Kidney glomerular epithelial cell (primary cell): ENCODE results near the gene WNT9A.
A peak's percentile ranks its signal among the peaks of the same experiment; 100 is the strongest.
"Not testable (repeated sequence)": the region's sequence is repeated elsewhere in the genome, so short reads cannot be mapped to it uniquely, and the experiment has no call there.

Source experiments
- DNase-seq: peaks from one replicate; lab custom pipeline; 2025; lab: John Stamatoyannopoulos, UW

Gene WNT9A

DNA sequence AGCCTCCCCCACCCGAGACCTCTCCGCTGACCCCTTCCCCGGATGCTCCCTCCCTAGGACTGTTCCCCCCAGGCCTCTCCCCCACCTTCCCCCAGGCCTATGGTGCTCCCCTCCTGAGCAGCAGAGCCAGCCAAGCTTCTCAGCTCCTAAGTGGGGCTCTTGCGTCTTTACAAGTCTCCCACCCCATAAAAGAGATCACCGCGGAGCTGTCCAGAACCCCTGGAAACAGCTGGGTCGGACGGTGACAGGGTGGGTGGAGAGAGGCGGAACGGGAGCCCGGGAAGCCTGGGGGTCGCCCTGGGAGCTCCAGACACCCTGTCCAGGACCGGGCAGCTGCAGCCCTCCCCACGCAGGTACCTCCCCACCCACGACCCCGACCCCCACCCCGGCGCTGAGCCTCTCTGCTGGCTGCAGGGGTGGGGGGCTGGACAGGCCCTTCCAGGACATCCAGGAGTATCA, 61.2 kb downstream of the WNT9A start:
- DNase-seq: no peak

GRCh38 chr1:227885648-227886502, 61.9 kb downstream of the WNT9A start:
- peak; percentile 6 for DNase-seq

DNA sequence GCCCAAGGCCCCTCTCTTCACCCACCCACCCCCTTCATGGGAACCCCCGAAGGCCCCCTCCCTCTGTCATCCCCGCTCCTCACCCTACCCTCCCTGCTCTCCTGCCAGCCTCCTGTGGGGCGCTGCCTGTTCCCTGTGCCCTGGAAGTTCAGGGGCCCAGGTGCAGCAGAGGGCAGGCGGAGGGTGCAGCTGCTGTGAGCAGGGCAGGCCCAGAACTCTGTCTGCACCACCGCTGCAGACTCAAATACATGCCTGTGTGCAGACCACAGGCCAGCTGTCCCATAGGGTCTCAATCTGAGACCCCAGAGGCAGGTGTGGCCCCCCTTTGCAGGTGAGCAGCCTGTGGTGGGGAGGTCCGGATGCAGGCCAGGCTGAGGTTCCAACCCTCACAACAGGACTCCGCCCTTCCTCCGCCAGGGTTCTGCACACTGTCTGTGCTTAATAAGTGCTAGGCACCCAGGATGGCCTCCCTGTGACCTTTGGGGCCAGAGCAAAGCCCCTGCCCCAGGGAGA, 62.5 kb downstream of the WNT9A start:
- no peak for DNase-seq

DNA sequence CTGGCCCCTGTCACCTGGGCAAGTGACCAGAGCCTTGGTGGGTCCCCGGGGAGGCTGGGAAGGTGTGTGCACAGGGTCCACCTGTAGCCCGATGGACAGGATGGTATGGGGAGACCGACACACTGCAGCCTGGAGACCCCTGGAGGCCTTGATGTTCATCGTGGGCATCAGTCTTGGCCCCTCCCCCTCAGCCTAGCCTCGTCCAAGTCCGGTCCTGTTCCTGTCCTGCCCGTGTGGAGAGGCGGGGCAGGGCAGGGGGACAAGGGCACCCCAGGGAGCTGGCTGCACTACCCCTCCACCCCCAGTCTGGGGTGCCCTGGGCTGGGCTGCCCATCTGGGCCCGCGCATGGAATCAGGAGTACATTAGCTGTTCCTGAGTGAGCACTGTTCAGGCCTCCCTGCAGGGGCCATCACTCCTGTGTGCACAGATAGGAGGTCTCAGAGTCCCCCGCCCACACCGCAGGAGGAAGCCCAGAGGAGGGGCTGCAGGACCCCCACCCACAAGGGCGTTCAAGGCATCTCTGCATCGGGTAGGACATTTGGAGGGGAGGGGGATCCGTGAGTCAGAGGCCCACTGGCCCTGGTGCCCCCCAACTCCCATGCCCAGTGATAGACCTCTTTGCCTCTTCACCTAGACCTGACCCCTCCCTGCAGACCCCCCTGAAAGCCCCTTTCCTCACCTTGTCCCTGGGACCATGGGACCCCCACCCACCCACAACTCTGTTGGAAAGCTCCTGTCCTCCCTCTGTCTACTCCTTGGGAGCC, 63.2 kb downstream of the WNT9A start:
- DNase-seq: no peak

DNA sequence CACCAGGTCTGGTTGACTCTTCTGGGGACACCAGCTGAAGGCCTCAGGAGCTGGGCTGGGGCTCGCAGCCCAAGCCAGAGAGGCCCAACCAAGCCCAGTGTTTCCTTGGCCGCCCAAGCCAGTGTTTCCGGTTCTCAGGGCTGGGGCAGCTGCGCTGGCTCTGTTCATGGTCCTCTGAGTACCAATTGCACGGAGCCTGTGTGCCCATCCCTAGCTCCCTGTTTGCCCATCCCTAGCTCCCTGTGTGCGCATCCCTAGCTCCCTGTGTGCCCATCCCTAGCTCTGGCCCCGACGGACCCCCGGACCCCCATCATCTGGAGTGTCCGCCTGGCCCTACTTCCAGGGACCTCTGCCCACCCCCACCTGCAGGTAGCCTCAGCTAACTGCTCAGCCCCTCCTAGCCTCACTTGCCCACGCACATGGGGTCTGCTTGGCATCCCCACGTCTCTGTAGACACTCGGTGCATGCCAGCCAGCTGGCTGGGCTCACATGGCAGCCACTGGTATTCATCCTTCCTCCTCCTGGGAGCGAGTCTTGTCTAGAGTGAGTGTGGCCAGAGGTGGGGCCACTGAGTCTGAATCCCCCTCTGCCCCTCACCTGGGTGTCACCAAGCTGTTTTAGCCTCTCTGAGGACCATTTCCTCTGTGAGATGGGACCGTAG, 64.0 kb downstream of the WNT9A start:
- DNase-seq: no peak

- no peak for DNase-seq
Measured at GRCh38 chr1:227883073-227883520, 64.6 kb downstream of the WNT9A start.

DNA sequence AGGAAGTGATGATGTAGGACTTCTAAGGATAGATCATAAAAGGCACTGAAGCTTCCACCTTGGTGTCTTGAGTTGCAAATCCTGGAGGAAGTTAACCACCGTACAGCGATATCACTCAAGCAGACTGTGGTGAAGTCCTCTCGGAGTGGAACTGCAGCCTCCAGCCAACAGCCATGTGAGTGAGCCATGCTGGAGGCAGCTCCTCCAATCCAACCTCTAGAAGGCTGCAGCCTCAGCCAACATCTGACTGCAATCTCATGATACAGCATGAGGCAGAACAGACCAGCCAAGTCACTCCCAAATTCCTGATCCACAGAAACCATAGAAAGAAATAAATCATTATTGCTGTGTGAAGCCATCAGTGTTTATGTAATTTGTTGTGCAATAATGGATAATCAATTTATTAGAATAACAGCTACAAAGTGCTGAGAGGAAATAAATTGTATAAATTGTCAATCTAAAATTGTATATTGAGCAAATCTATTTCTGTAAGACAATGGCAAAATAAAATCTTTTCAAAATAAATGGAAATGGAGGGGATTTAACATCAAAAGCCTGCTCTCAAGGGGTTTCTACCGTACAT, 67.3 kb downstream of the WNT9A start:
- DNase-seq: no peak

DNA sequence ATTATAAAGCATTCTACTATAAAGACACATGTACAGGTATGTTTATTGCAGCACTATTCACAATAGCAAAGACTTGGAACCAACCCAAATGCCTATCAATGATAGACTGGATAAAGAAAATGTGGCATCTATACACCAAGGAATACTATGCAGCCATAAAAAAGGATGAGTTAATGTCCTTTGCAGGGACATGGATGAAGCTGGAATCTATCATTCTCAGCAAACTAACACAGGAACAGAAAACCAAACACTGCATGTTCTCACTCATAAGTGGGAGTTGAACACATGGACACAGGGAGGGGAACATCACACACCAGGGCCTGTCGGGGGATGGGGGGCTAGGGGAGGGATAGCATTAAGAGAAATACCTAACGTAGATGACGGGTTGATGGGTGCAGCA, 69.9 kb downstream of the WNT9A start:
- DNase-seq: not testable (repeated sequence)

GRCh38 chr1:227871892-227872291, 75.8 kb downstream of the WNT9A start:
- DNase-seq: not testable (repeated sequence)

DNA sequence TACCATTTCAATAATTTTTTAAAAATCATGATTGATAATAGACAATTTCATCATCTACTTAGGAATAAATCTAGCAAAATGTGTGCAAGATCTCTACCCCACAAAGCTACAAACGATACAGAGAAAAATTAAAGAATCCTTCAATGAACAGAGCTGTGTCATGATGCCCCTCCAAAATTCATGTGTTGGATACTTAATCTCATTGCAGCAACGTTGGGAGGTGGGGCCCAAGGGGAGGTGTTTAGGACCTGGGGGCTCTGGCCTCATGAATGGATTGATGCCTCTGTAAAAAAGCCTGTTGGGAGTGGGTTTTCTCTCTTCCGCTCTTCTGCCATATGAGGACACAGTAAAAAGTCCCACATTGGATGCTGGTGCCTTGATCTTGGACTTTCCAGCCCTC, 77.4 kb downstream of the WNT9A start:
- no peak for DNase-seq

- DNase-seq: no peak
Measured at GRCh38 chr1:227869851-227870305, 77.9 kb downstream of the WNT9A start.

- DNase-seq: no peak
Measured at GRCh38 chr1:227869279-227869842, 78.4 kb downstream of the WNT9A start.
